Retinal pigment epithelial cell (primary cell): ENCODE data around the gene KIAA0040.
"Not testable (repeated sequence)": the region's sequence is repeated elsewhere in the genome, so short reads cannot be mapped to it uniquely, and the experiment has no call there.

Experiments
- DNase-seq: peaks from one replicate; pipeline ENCODE4 v3.0.0-alpha.2; 2010; ENCODE audit warnings: low read depth
- H3K4me3 ChIP-seq: 2 replicates; pipeline ENCODE4 v1.5.1; 2011; ENCODE audit warnings: mild to moderate bottlenecking, low read length, control low read depth, moderate library complexity
- TF ChIP-seq, protein P1 (sequence below): conservative IDR thresholded peaks from 2 replicates; pipeline ENCODE4 v1.5.1; 2011; ENCODE audit warnings: low read depth, low read length, control low read depth, inconsistent platforms

Gene KIAA0040

DNA sequence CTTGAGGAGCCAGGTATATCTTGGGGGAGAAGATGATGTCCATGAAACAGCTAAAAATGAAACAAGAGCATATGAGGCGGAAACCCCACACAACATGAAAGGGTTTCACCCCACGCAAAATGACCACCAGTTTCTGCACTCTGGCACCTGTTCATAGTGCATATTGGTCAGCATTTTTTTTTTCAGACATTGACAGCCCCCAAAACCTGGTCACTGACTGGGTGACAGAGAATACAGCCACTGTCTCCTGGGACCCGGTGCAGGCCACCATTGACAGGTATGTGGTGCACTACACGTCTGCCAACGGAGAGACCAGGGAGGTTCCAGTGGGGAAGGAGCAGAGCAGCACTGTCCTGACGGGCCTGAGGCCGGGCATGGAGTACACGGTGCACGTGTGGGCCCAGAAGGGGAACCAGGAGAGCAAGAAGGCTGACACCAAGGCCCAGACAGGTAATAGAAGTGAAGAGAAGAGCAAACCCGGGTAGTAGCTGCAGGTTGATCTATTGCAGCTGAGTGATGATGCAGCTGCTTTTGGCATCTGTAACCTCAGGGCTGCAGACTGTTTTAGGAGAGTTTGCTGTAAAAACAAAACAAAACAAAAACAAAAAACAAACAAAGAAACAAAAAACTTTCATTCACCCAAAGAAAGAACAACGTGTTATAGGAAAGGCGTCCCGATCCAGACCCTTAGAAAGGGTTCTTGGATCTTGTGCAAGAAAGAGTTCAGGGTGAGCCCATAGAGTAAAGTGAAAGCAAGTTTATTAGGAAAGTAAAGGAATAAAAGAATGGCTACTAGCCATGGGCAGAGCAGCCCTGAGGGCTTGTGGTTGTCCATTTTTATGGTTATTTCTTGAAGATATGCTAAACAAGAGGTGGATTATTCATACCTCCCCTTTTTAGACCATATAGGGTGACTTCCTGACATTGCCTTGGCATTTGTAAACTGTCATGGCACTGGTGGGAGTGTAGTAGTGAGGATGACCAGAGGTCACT, 73.9 kb downstream of the KIAA0040 start:
- TF ChIP-seq, protein P1, sequence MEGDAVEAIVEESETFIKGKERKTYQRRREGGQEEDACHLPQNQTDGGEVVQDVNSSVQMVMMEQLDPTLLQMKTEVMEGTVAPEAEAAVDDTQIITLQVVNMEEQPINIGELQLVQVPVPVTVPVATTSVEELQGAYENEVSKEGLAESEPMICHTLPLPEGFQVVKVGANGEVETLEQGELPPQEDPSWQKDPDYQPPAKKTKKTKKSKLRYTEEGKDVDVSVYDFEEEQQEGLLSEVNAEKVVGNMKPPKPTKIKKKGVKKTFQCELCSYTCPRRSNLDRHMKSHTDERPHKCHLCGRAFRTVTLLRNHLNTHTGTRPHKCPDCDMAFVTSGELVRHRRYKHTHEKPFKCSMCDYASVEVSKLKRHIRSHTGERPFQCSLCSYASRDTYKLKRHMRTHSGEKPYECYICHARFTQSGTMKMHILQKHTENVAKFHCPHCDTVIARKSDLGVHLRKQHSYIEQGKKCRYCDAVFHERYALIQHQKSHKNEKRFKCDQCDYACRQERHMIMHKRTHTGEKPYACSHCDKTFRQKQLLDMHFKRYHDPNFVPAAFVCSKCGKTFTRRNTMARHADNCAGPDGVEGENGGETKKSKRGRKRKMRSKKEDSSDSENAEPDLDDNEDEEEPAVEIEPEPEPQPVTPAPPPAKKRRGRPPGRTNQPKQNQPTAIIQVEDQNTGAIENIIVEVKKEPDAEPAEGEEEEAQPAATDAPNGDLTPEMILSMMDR: no peak

DNA sequence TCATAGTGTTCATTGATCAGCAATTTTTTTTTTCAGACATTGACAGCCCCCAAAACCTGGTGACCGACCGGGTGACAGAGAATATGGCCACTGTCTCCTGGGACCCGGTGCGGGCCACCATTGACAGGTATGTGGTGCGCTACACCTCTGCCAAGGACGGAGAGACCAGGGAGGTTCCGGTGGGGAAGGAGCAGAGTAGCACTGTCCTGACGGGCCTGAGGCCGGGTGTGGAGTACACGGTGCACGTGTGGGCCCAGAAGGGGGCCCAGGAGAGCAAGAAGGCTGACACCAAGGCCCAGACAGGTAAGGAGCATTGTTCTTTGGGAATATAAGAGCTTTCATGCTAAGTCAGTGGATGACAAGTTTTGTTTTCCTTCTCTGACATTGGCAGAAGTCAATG, 75.7 kb downstream of the KIAA0040 start:
- H3K4me3 ChIP-seq: no peak overlapping the region
- TF ChIP-seq, protein P1: no peak
- DNase-seq: no peak

More for the DNA sequence above, 73.9 kb downstream of the KIAA0040 start:
- no peak for DNase-seq
- H3K4me3 ChIP-seq: no peak overlapping the region

DNA sequence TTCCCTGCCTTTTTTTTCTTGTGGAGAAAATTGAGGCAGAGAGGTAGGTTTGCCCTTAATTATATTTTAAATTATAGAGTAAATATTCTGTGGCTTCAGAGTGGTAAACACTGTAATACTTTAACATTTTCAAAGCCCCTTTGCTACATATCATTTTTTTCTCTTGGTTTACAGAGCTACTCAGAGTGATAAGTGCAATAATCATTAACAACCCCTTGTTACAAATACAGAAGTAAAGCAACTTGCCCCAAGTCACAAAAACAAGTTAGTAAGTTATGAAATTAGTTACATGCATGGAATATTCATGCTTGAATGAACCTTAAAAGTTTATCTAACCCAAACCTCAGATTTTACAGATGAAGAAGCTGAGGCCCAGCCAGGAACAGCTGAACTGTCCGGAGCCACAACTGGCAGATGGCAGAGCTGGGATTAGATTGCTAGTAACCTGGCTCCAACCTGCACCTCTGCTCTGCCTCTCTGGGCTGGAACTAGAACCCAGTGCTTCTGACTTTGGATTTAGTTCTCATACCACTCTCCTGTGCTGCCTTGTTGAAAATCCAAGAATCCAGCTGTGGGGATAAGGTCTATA, 76.3 kb downstream of the KIAA0040 start:
- no peak for DNase-seq
- no peak overlapping the region for H3K4me3 ChIP-seq
- TF ChIP-seq, protein P1: no peak

DNA sequence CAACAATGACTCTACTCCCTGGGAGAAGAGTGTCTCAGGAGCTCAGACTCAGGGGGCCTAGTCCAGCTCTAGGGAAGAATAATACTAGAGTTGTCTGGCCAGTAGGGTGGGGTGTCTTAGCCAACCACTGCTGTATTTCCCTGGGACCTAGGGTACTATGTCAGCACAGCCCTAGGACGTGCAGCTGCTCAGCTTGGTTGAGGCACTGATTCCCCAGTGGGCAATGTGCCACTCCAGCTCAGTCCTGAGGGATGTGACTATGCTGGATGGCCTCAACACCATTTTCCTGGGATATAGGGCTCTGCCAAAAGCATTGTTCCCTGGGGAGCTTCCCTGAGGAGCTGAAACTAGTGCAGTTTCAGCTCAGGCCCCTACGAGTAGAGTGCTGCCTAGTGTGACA, 77.6 kb downstream of the KIAA0040 start:
- DNase-seq: no peak
- no peak overlapping the region for H3K4me3 ChIP-seq
- TF ChIP-seq, protein P1: no peak

DNA sequence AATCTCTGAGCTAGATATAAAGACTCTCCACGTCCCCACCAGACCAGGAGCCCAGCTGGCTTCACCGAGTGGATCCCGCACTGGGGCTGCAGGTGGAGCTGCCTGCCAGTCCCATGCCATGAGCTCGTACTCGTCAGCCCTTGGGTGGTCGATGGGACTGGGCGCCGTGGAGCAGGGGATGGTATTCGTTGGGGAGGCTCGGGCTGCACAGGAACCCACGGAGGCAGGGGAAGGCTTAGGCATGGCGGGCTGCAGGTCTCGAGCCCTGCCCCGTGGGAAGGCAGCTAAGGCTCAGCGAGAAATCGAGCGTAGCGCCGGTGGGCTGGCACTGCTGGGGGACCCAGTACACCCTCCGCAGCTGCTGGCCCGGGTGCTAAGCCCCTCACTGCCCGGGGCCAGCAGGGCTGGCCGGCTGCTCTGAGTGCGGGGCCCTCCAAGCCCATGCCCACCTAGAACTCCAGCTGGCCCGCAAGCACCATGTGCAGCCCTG, 84.2 kb downstream of the KIAA0040 start:
- DNase-seq, H3K4me3 ChIP-seq: not testable (repeated sequence)
